ENCODE data around the gene TSPAN16. TPM values are rescaled to one million over a fixed set of nuclear protein-coding genes. Genes with fewer than 3 reads are reported as not detected.
"Not testable (repeated sequence)": the region's sequence is repeated elsewhere in the genome, so short reads cannot be mapped to it uniquely, and the experiment has no call there.

TSPAN16 gene
- total RNA-seq, 3 donors from 2014 or later, result not detected

GRCh38 chr19:11320278-11320995, 24.5 kb downstream of the TSPAN16 start:
- H3K36me3 Mint-ChIP-seq (ENCODE audit: insufficient read depth); DNase-seq; H3K4me3 Mint-ChIP-seq; H3K9me3 Mint-ChIP-seq; H3K27me3 Mint-ChIP-seq (ENCODE audit: low read depth); ATAC-seq: not testable (repeated sequence)
- peaks cover 19% of the 10 kb centered on the region for H3K4me1 Mint-ChIP-seq (ENCODE audit: low read depth)

DNA sequence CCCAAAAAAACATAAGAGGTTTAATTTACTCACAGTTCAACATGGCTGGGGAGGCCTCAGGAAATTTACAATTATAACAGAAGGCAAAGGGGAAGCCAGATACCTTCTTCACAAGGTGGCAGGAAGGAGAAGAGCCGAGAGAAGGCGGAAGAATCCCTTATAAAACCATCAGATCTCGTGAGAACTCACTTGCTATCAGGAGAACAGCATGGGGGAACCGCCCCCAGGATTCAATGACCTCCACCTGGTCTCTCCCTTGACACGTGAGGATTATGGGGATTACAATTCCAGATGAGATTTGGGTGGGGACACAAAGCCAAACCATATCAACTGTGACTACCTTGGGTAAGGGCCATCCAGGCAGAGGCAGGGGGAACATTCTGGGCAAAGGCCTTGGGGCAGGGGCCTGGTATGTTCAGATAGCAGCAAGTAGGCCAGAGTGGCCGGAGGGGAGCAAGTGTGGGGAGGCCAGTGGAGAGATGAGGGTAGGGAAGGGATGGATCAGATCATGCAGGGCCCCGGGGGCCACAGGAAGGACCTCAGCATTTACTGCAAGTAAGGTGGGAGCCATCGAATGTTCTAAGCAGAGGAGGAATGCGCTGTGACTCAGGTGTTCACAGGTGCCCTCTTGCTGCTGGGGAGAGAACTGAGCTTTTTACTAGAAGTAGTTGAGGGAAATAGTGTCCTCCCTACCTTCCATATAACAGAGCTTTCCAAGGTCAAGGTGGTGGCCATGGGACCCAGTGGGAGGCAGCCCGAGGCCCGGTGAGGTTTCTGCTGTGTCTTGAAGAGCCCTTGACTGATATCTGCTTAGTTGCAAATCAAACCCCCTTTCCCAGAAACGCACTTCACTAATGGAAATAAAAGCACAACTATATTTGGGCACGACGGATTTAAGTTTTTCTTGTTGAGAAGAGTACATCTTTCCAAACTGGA, 25.5 kb downstream of the TSPAN16 start:
- DNase-seq (no peak), ATAC-seq (no peak)
- Mint-ChIP-seq H3K27me3 (ENCODE audit: low read depth) (peaks cover 6% of the 10 kb centered on the region), H3K9me3 (no peaks in the 10 kb centered on the region), H3K4me3 (peak overlapping the region; percentile 1), H3K4me1 (ENCODE audit: low read depth) (peaks cover 19% of the 10 kb centered on the region), H3K36me3 (ENCODE audit: insufficient read depth) (no peaks in the 10 kb centered on the region)

- DNase-seq (no peak), ATAC-seq (no peak)
- Mint-ChIP-seq H3K4me3 (no peak overlapping the region), H3K27me3 (ENCODE audit: low read depth) (peaks cover 6% of the 10 kb centered on the region), H3K36me3 (ENCODE audit: insufficient read depth) (peaks cover 4% of the 10 kb centered on the region), H3K9me3 (no peaks in the 10 kb centered on the region), H3K4me1 (ENCODE audit: low read depth) (peaks cover 19% of the 10 kb centered on the region)
Observed at GRCh38 chr19:11322269-11323024, 26.5 kb downstream of the TSPAN16 start.

GRCh38 chr19:11323601-11324078, 27.7 kb downstream of the TSPAN16 start:
- Mint-ChIP-seq H3K27me3 (ENCODE audit: low read depth) (peaks cover 2% of the 10 kb centered on the region), H3K36me3 (ENCODE audit: insufficient read depth) (peaks cover 4% of the 10 kb centered on the region), H3K9me3 (no peaks in the 10 kb centered on the region), H3K4me3 (no peak overlapping the region), H3K4me1 (ENCODE audit: low read depth) (peaks cover 19% of the 10 kb centered on the region)
- ATAC-seq, result no peak
- no peak for DNase-seq

GRCh38 chr19:11324079-11324661, 28.2 kb downstream of the TSPAN16 start:
- Mint-ChIP-seq H3K4me1 (ENCODE audit: low read depth) (peaks cover 19% of the 10 kb centered on the region), H3K36me3 (ENCODE audit: insufficient read depth) (peaks cover 4% of the 10 kb centered on the region), H3K9me3 (no peaks in the 10 kb centered on the region), H3K27me3 (ENCODE audit: low read depth) (peaks cover 2% of the 10 kb centered on the region), H3K4me3 (peak overlapping the region; percentile 13)
- no peak for DNase-seq
- ATAC-seq, result peak in 1 of 2 donors; percentile 43

- Mint-ChIP-seq H3K36me3 (ENCODE audit: insufficient read depth) (peaks cover 4% of the 10 kb centered on the region), H3K4me3 (peak overlapping the region; percentile 13), H3K4me1 (ENCODE audit: low read depth) (peaks cover 19% of the 10 kb centered on the region), H3K9me3 (no peaks in the 10 kb centered on the region), H3K27me3 (ENCODE audit: low read depth) (no peaks in the 10 kb centered on the region)
- ATAC-seq (no peak), DNase-seq (no peak)
Observed at GRCh38 chr19:11324748-11325389, 28.9 kb downstream of the TSPAN16 start.

DNA sequence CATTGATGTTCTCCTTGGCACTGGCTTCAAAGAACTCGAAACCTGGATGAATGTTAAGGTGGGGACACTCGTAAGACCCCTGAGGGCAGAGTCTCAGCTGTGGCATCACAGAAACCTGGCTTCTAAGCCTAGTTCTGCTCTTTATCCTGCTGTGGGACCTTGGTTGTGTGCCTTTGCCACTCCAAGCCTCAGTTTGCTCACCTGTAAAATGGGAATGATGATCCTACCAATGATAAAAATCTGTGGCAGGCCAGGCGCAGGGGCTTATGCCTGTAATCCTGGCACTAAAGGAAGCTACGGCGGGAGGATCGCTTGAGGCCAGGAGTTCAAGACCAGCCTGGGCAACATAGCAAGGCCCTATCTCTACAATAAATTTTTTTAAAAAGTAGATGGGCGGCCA, 29.6 kb downstream of the TSPAN16 start:
- Mint-ChIP-seq H3K4me1 (ENCODE audit: low read depth) (peaks cover 19% of the 10 kb centered on the region), H3K4me3 (no peak overlapping the region), H3K27me3 (ENCODE audit: low read depth) (no peaks in the 10 kb centered on the region), H3K36me3 (ENCODE audit: insufficient read depth) (peaks cover 4% of the 10 kb centered on the region), H3K9me3 (no peaks in the 10 kb centered on the region)
- DNase-seq, result no peak
- ATAC-seq, result no peak

- no peak overlapping the region for H3K4me3 Mint-ChIP-seq
- H3K4me1 Mint-ChIP-seq (ENCODE audit: low read depth), result no peaks in the 10 kb centered on the region
- ATAC-seq (no peak), DNase-seq (no peak)
- peaks cover 14% of the 10 kb centered on the region for H3K36me3 Mint-ChIP-seq (ENCODE audit: insufficient read depth)
- H3K9me3 Mint-ChIP-seq, result peaks cover 2% of the 10 kb centered on the region
- no peaks in the 10 kb centered on the region for H3K27me3 Mint-ChIP-seq (ENCODE audit: low read depth)
Observed at GRCh38 chr19:11330127-11330526, 34.2 kb downstream of the TSPAN16 start.

- H3K4me3 Mint-ChIP-seq, result no peak overlapping the region
- H3K27me3 Mint-ChIP-seq (ENCODE audit: low read depth), result no peaks in the 10 kb centered on the region
- H3K36me3 Mint-ChIP-seq (ENCODE audit: insufficient read depth), result peaks cover 22% of the 10 kb centered on the region
- no peak for DNase-seq
- H3K4me1 Mint-ChIP-seq (ENCODE audit: low read depth), result no peaks in the 10 kb centered on the region
- ATAC-seq, result no peak
- peaks cover 6% of the 10 kb centered on the region for H3K9me3 Mint-ChIP-seq
Observed at GRCh38 chr19:11331502-11331901, 35.5 kb downstream of the TSPAN16 start.

GRCh38 chr19:11332822-11333221, 36.9 kb downstream of the TSPAN16 start:
- Mint-ChIP-seq H3K4me3 (no peak overlapping the region), H3K36me3 (ENCODE audit: insufficient read depth) (peaks cover 21% of the 10 kb centered on the region), H3K9me3 (peaks cover 6% of the 10 kb centered on the region), H3K4me1 (ENCODE audit: low read depth) (peaks cover 9% of the 10 kb centered on the region), H3K27me3 (ENCODE audit: low read depth) (no peaks in the 10 kb centered on the region)
- DNase-seq (no peak), ATAC-seq (no peak)

GRCh38 chr19:11333838-11334237, 37.9 kb downstream of the TSPAN16 start:
- not testable (repeated sequence) for H3K4me3 Mint-ChIP-seq; H3K9me3 Mint-ChIP-seq; H3K27me3 Mint-ChIP-seq (ENCODE audit: low read depth); DNase-seq; ATAC-seq
- H3K36me3 Mint-ChIP-seq (ENCODE audit: insufficient read depth), result peaks cover 21% of the 10 kb centered on the region
- H3K4me1 Mint-ChIP-seq (ENCODE audit: low read depth), result peaks cover 17% of the 10 kb centered on the region

DNA sequence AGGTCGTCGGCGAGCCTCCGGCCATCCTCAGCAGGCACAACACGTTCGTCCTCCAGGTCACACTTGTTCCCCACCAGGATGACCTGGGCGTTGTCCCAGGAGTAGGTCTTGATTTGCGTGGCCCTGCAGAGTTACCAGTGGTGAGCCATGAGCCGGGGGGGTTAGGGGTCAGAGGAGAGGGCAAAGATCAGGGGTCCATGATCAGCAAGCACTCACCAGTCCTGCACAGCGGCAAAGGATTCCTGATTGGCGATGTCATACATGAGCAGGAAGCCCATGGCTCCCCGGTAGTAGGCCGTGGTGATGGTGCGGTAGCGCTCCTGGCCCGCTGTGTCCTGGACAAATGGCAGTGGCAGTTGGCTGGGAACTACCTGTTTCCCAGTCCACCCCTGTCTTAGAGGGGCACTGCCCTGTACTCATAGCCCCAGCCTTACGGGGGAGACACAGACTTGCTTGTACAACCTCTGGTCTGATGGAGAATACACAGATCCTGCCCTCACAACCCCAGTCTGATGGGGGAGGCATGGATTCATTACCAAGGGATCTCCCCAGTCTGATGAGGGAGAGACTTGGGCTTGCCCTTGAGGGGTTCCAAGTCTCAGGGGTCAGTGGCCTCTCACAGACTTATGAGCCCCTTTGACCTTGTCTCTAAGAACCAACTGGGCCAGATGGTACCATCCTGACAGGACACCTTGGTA, 39.6 kb downstream of the TSPAN16 start:
- H3K4me3 Mint-ChIP-seq, result no peak overlapping the region
- peaks cover 21% of the 10 kb centered on the region for H3K36me3 Mint-ChIP-seq (ENCODE audit: insufficient read depth)
- no peak for ATAC-seq
- H3K27me3 Mint-ChIP-seq (ENCODE audit: low read depth), result no peaks in the 10 kb centered on the region
- H3K9me3 Mint-ChIP-seq, result peaks cover 6% of the 10 kb centered on the region
- DNase-seq, result no peak
- H3K4me1 Mint-ChIP-seq (ENCODE audit: low read depth), result peaks cover 23% of the 10 kb centered on the region

GRCh38 chr19:11337080-11337479, 41.1 kb downstream of the TSPAN16 start:
- peaks cover 23% of the 10 kb centered on the region for H3K4me1 Mint-ChIP-seq (ENCODE audit: low read depth)
- no peaks in the 10 kb centered on the region for H3K27me3 Mint-ChIP-seq (ENCODE audit: low read depth)
- peaks cover 6% of the 10 kb centered on the region for H3K9me3 Mint-ChIP-seq
- peaks cover 21% of the 10 kb centered on the region for H3K36me3 Mint-ChIP-seq (ENCODE audit: insufficient read depth)
- ATAC-seq, result no peak
- DNase-seq, result no peak
- H3K4me3 Mint-ChIP-seq, result no peak overlapping the region

Data from activated T-cell treated with anti-CD3 and anti-CD28 coated beads, Interleukin-2, amount 50 U/mL, for 4 hours (primary cell).